PFSK-1 (cell line): ENCODE measurements around the gene ABCA1.

ENCODE experiments used
- POLR2AphosphoS5 ChIP-seq: IDR thresholded peaks from 2 replicates; pipeline ENCODE4 v1.6.1; 2012; ENCODE audit warnings: low read depth, mild to moderate bottlenecking, control low read depth, low read length, moderate library complexity
- REST ChIP-seq, 2 experiments: IDR thresholded peaks; 2 replicates each; pipeline versions ENCODE4 v1.6.1 to v1.8.0; 2011 to 2012; ENCODE audit warnings: low read depth in 2 of 2, low read length in 2 of 2, control low read depth in 1 of 2, inconsistent platforms in 1 of 2, mild to moderate bottlenecking in 1 of 2, moderate library complexity in 1 of 2; ENCODE audit not compliant: insufficient read depth in 1 of 2
- SIN3A ChIP-seq: IDR thresholded peaks from 2 replicates; pipeline ENCODE4 v1.6.1; 2012; ENCODE audit warnings: mild to moderate bottlenecking, low read length, moderate library complexity, borderline replicate concordance; ENCODE audit not compliant: insufficient read depth

GRCh38 chr9:104836767-104837166, 91.2 kb downstream of the ABCA1 start:
- TF ChIP-seq POLR2AphosphoS5, result no peak
- TF ChIP-seq SIN3A, result no peak
- TF ChIP-seq REST (IDR thresholded peaks at IDR 0.05; ENCODE audit: insufficient read depth in 1 of 2, low read depth in 2 of 2, low read length in 2 of 2), result no peak
